Ovary (tissue), 3 donors: ENCODE results near the gene ELF3.

Experiments
- CTCF ChIP-seq, 3 donors: fragments of 450-650 bp in 2 of 3; fragments of 200-600 bp in 1 of 3; IDR thresholded peaks; one replicate each; pipeline versions ENCODE4 v1.5.1 to v1.8.0; 2016 to 2022; ENCODE audit warnings: antibody characterized with exemption in 3 of 3, mild to moderate bottlenecking in 1 of 3
- POLR2A ChIP-seq: fragments of 450-650 bp; IDR thresholded peaks from one replicate; pipeline ENCODE4 v1.6.1; 2017; ENCODE audit warnings: antibody characterized with exemption, mild to moderate bottlenecking, moderate library complexity
- donor health status: DM: no; HTN: no; CAD: no.

GRCh38 chr1:202017749-202018467 is 7.5 kb downstream of the ELF3 start:
- no peak for TF ChIP-seq CTCF (IDR thresholded peaks at IDR 0.05)
- no peak for TF ChIP-seq POLR2A
